H1 (cell line): ENCODE measurements around the gene UBXN11. TPM values are rescaled to one million over a fixed set of nuclear protein-coding genes. Genes with fewer than 3 reads are reported as not detected.

ENCODE experiments used
- BACH1 ChIP-seq: IDR thresholded peaks from 2 replicates; pipeline ENCODE4 v1.6.1; 2012; ENCODE audit warnings: low read length, improper control_type of control experiment
- GTF2F1 ChIP-seq: IDR thresholded peaks from 2 replicates; pipeline ENCODE4 v1.6.1; 2012; ENCODE audit warnings: low read depth, low read length, improper control_type of control experiment, borderline replicate concordance
- KDM4A ChIP-seq: IDR thresholded peaks from one replicate; pipeline ENCODE4 v1.7.1; 2012; ENCODE audit warnings: low read depth, mild to moderate bottlenecking, moderate library complexity, low read length, inconsistent platforms; ENCODE audit not compliant: severe bottlenecking
- RNF2 ChIP-seq: fragments of 200-900, 300-1000 bp; sonication (generic); IDR thresholded peaks from 2 replicates; pipeline ENCODE4 v1.7.1; 2016; ENCODE audit warnings: borderline replicate concordance, low read depth, mild to moderate bottlenecking, antibody characterized with exemption, low read length; ENCODE audit not compliant: poor library complexity, severe bottlenecking; ENCODE audit errors: missing control alignments
- SIN3A ChIP-seq, 2 experiments: IDR thresholded peaks in 1 of 2; conservative IDR thresholded peaks in 1 of 2; 2 replicates each; pipeline ENCODE4 v1.6.1; 2011 to 2012; ENCODE audit warnings: low read length in 2 of 2, improper control_type of control experiment in 1 of 2, low read depth in 1 of 2, mild to moderate bottlenecking in 1 of 2
- SP1 ChIP-seq: IDR thresholded peaks from 2 replicates; pipeline ENCODE4 v1.6.1; 2011; ENCODE audit warnings: low read depth, low read length
- SP2 ChIP-seq: IDR thresholded peaks from 2 replicates; pipeline ENCODE4 v1.6.1; 2012; ENCODE audit warnings: mild to moderate bottlenecking, low read length, inconsistent platforms
- TAF7 ChIP-seq: optimal IDR thresholded peaks from 2 replicates; pipeline ENCODE3; 2011; ENCODE audit warnings: low read depth, mild to moderate bottlenecking, inconsistent platforms, low read length, moderate library complexity, borderline replicate concordance
- TBP ChIP-seq: IDR thresholded peaks from 2 replicates; pipeline ENCODE4 v1.6.1; 2011; ENCODE audit warnings: low read depth, low read length, improper control_type of control experiment
- YY1 ChIP-seq: IDR thresholded peaks from 2 replicates; pipeline ENCODE4 v1.6.1; 2011; ENCODE audit warnings: low read depth, mild to moderate bottlenecking, low read length
- polyA plus RNA-seq, 7 experiments: library from polyadenylated mRNA; depleted of rRNA in 3 of 7; stranded (reverse) in 5 of 7; unstranded in 2 of 7; fragments of >200 nt in 5 of 7; fragments of 200-250 nt in 2 of 7; gene quantifications; 1 replicate in 5 of 7; 2 replicates in 1 of 7; 4 replicates in 1 of 7; pipeline versions ENCODE4 v1.2.1 to v1.2.3, GENCODE V29; 2011 to 2013; ENCODE audit warnings: missing spikeins in 2 of 7, mixed read lengths in 2 of 7
- total RNA-seq: library from RNA; stranded (reverse); fragmentation: NEBNext Ultra II Directional; extraction: Animal tissue kit (Norgen Biotek cat#: 25700); gene quantifications from 2 replicates; pipeline ENCODE4 v1.2.1, GENCODE V29; 2021

The UBXN11 gene
- total and polyA plus RNA-seq, 2 of the 8 experiments (the other 6 are each of a cell fraction or from before 2014, with no cell fraction given) = 6.3 to 10.4 TPM

DNA sequence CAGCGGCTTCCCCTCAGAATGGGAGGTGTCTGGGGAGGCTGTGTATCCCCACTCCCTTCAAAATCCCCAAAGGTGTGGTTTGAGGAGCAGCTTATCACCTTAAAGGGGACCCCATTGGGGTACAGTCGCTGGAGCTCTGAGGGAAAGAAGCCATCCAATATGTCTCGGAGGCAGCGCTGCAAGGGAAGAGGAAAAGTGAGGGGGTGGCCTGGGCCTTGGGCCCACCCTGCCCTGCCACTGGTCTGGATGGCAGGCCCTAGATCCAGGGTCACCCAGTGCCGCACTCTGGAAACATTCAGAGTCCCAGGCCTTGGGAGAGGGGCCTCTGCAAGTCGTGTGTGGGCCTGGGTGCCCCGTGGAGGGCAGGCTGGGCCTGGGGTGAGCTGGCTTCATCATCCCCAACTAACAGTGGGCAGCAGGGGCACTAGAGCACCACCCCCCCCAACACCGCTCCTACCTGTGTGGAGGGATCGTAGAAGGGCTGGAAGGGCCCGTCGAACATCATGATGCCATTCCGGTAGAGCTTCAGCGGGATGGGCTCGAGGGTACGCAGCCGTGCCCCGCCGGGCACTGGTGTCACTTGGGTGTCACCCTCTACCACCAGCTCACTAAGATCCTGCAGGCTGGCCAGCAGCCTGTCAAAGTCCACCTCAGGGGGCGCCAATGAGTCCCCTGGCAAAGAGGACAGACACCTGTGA, 20.9 kb downstream of the UBXN11 start (continued):
- TF ChIP-seq RNF2 (no peak), GTF2F1 (no peak), YY1 (peak; percentile 55; the same call in 1 of the 2 replicates), SP1 (no peak), TAF7 (peak; percentile 52), BACH1 (no peak), SIN3A (conservative IDR thresholded peaks at IDR 0.05 in 1 of 2, IDR thresholded peaks at IDR 0.05 in 1 of 2; ENCODE audit: low read depth in 1 of 2, low read length in 2 of 2) (peak; percentile 75 to 86; a peak in 2 of 4 replicates), TBP (no peak), SP2 (no peak), KDM4A (no peak)
